A673 (cell line): Measurements from ENCODE around the gene SNAPIN.

ENCODE experiments used
- EZH2 ChIP-seq: fragments of 200-600 bp; sonication (generic); IDR thresholded peaks from 2 replicates; pipeline ENCODE4 v1.6.1; 2017; ENCODE audit warnings: borderline replicate concordance, low read depth, mild to moderate bottlenecking, mixed read lengths, antibody characterized with exemption, low read length; ENCODE audit not compliant: poor library complexity, severe bottlenecking
- TF ChIP-seq, protein P1 (sequence below): fragments of 300-800, 200-600 bp; sonication (generic); conservative IDR thresholded peaks from 2 replicates; pipeline ENCODE4 v1.5.1; 2017; ENCODE audit warnings: low read depth, mild to moderate bottlenecking, antibody characterized with exemption, low read length, moderate library complexity, mixed read lengths

DNA sequence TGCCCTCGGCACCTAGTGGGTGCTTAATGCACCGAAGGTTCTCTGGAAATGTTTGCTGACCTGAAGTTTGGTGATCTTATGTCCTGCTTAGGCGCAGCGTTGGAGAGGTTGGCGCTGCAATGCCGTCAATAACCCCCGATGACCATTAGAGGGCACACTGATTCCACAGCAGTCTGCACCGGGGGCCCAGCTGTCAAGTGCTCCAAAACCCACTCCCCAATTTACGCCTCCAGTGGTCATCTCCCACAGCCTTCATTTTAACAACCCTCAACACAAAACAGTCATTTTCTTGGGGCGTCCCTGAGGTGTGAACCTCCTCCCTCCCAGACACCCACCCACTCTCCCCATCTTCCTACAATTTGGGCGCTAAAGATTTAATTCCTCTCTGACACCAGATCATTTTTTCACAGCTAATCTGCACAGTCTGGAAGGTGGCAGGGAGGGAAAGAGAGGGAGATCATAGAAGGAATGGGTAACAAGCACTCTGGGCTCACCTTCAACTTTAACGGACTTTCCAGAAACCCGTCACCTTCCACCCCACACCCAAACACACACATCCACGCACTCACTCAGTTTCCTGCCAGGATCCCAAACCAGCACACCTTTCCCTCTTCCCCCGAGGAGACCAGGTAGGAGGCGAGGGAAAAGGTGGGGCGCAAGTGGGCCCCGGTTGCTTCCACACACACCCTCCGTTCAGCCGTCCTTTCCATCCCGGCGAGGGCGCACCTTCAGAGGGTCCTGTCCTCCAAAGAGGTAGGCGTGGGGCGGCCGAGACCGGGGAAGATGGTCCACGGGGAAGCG is 19.4 kb downstream of the SNAPIN start:
- TF ChIP-seq, protein P1, sequence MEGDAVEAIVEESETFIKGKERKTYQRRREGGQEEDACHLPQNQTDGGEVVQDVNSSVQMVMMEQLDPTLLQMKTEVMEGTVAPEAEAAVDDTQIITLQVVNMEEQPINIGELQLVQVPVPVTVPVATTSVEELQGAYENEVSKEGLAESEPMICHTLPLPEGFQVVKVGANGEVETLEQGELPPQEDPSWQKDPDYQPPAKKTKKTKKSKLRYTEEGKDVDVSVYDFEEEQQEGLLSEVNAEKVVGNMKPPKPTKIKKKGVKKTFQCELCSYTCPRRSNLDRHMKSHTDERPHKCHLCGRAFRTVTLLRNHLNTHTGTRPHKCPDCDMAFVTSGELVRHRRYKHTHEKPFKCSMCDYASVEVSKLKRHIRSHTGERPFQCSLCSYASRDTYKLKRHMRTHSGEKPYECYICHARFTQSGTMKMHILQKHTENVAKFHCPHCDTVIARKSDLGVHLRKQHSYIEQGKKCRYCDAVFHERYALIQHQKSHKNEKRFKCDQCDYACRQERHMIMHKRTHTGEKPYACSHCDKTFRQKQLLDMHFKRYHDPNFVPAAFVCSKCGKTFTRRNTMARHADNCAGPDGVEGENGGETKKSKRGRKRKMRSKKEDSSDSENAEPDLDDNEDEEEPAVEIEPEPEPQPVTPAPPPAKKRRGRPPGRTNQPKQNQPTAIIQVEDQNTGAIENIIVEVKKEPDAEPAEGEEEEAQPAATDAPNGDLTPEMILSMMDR, result peak; percentile 96
- TF ChIP-seq EZH2, result no peak
